ENCODE measurements around the gene LIG3. TPM values are rescaled to one million over a fixed set of nuclear protein-coding genes. Genes with fewer than 3 reads are reported as not detected.
"Not testable (repeated sequence)": the region's sequence is repeated elsewhere in the genome, so short reads cannot be mapped to it uniquely, and the experiment has no call there.

The LIG3 gene
- total and polyA plus RNA-seq, 9 donors, result 10.9 to 63.2 (median 44.2) TPM

DNA sequence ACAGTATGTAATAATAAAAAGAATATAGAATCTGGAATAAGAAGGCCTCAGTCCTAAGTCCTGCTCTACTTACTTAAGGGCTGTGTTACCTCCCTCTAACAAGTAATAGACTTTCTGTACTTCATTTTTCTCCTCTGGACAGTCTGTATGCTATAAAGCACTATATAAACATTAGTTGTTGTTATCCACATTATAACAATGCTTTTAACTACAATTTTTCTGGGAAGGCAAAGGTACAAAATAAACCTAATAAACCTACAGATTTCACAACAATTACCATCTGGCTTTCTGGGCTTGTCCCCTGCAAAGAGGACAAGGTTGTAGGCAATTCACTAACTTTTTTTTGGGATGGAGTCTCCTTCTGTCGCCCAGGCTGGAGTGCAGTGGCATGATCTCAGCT lies 50.5 kb downstream of the LIG3 start:
- TF ChIP-seq POLR2A (IDR thresholded peaks at IDR 0.05) (no peak), EP300 (IDR thresholded peaks at IDR 0.05) (no peak), CTCF (IDR thresholded peaks at IDR 0.05) (no peak)
- no peak for DNase-seq
- intact Hi-C loops (cut with DNase I), result no loop called here
- 89 to 97% (median 96%) methylated on average over 1 of the region's 1 CpG for WGBS, 3 donors
- no peaks in the 10 kb centered on the region for H3K4me1 ChIP-seq (ENCODE audit: insufficient read depth)
- no peak overlapping the region for H3K4me3 ChIP-seq
- H3K9me3 ChIP-seq, result no peaks in the 10 kb centered on the region
- H3K27ac ChIP-seq, result no peak overlapping the region
- no peaks in the 10 kb centered on the region for H3K27me3 ChIP-seq
- no peaks in the 10 kb centered on the region for H3K36me3 ChIP-seq

DNA sequence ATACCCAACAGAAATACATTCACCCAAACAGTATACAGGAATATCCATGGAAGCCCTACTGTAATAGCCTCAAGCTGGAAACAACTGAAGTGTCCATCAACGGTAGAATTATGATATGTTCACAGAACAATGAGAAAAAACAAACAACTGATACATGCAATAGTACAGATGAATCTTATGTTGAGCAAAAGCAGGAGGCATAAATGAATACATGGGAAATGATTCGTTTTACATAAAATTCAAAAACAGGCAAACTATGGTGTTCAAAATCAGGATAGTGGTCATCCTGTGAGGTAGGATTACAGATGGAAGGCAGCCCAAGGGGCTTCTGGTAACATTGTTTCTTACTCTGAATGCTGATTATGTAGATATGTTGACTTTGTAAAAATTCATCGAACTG lies 58.1 kb downstream of the LIG3 start:
- Histone ChIP-seq H3K36me3 (no peaks in the 10 kb centered on the region), H3K4me1 (ENCODE audit: insufficient read depth) (no peaks in the 10 kb centered on the region), H3K4me3 (no peak overlapping the region), H3K27ac (no peak overlapping the region), H3K27me3 (no peaks in the 10 kb centered on the region), H3K9me3 (no peaks in the 10 kb centered on the region)
- TF ChIP-seq CTCF (IDR thresholded peaks at IDR 0.05) (no peak), EP300 (IDR thresholded peaks at IDR 0.05) (no peak), POLR2A (IDR thresholded peaks at IDR 0.05) (no peak)
- intact Hi-C loops (cut with DNase I), result no loop called here
- WGBS, 3 donors, result 89 to 96% (median 92%) methylated on average over 3 of the region's 3 CpGs
- no peak for DNase-seq

DNA sequence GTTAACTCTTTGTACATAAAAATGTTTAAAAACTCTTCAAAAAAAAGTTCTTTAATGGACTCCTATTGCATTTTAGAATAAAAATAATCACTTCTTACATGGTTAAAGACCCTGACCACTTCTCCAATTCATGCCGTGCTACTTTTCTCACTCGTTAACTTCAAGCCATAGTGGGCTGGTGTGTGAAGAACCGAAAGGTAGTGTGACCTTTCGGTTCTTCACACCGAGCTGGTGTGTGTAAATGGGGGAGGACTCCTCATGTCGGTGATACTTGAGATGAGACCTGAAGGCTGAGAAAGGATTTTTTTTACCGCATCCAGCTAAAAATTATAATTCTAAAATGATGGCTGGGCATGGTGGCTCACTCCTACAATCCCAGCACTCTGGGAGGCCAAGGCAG lies 61.1 kb downstream of the LIG3 start:
- intact Hi-C loops (cut with DNase I), result no loop called here
- no peak for DNase-seq
- no peaks in the 10 kb centered on the region for H3K36me3 ChIP-seq
- no peaks in the 10 kb centered on the region for H3K27me3 ChIP-seq
- WGBS, 3 donors, result 92 to 95% (median 93%) methylated on average over 7 of the region's 7 CpGs
- no peak for TF ChIP-seq POLR2A (IDR thresholded peaks at IDR 0.05)
- no peak for TF ChIP-seq CTCF (IDR thresholded peaks at IDR 0.05)
- no peak for TF ChIP-seq EP300 (IDR thresholded peaks at IDR 0.05)
- no peaks in the 10 kb centered on the region for H3K9me3 ChIP-seq
- H3K4me3 ChIP-seq, result no peak overlapping the region
- H3K4me1 ChIP-seq (ENCODE audit: insufficient read depth), result no peaks in the 10 kb centered on the region
- H3K27ac ChIP-seq, result no peak overlapping the region

GRCh38 chr17:35044181-35044580 lies 63.9 kb downstream of the LIG3 start:
- no peaks in the 10 kb centered on the region for H3K27me3 ChIP-seq
- no peaks in the 10 kb centered on the region for H3K9me3 ChIP-seq
- DNase-seq, result no peak
- TF ChIP-seq CTCF (IDR thresholded peaks at IDR 0.05) (no peak), POLR2A (IDR thresholded peaks at IDR 0.05) (no peak), EP300 (IDR thresholded peaks at IDR 0.05) (no peak)
- 95 to 97% (median 95%) methylated on average over 8 of the region's 8 CpGs for WGBS, 3 donors
- intact Hi-C loops (cut with DNase I), result no loop called here
- H3K27ac ChIP-seq, result no peak overlapping the region
- no peaks in the 10 kb centered on the region for H3K4me1 ChIP-seq (ENCODE audit: insufficient read depth)
- no peak overlapping the region for H3K4me3 ChIP-seq
- no peaks in the 10 kb centered on the region for H3K36me3 ChIP-seq

DNA sequence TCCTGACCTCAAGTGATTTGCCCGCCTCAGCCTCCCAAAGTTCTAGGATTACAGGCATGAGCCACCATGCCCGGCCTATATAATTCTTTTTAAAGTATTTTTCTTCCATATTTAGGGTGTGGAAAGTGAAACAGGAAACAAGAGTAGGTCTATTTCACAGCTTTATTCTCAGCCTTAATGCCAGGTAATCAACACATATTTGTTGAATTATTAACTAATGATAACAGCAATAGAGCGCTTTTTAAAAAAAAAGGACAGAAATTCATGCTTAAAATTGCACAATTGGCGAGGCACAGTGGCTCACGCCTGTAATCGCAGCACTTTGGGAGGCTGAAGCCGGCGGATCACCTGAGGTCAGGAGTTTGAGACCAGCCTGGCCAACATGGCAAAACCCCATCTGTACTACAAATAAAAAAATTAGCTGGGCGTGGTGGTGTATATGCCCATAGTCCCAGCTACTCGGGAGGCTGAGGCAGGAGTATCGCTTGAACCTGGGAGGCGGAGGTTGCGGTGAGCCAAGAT lies 65.2 kb downstream of the LIG3 start:
- intact Hi-C loops (cut with DNase I); H3K9me3 ChIP-seq; H3K27me3 ChIP-seq; H3K4me3 ChIP-seq; DNase-seq; H3K27ac ChIP-seq; H3K4me1 ChIP-seq (ENCODE audit: insufficient read depth); H3K36me3 ChIP-seq: not testable (repeated sequence)
- 91 to 97% (median 96%) methylated on average over 13 of the region's 13 CpGs for WGBS, 3 donors
